Activated CD4-positive, alpha-beta memory T cell treated with anti-CD3 and anti-CD28 coated beads for 36 hours (primary cell): ENCODE results near the gene FXYD4. TPM values are rescaled to one million over a fixed set of nuclear protein-coding genes. Genes with fewer than 3 reads are reported as not detected.

Experiments
- CTCF ChIA-PET: fragments of 350-600 bp; sonication (Branson Sonifier 250); formaldehyde crosslinking; loops from one replicate; lab custom pipeline; 2021; ENCODE audit warnings: antibody characterized with exemption, inconsistent platforms; lab: Charles Lee
- POLR2A ChIA-PET: fragments of 350-600 bp; sonication (Branson Sonifier 250); formaldehyde crosslinking; loops from one replicate; lab custom pipeline; 2021; ENCODE audit warnings: antibody characterized with exemption; lab: Charles Lee
- DNase-seq: peaks from one replicate; pipeline ENCODE4 v3.0.0-alpha.2; 2020
- H3K27ac Mint-ChIP-seq: one replicate; pipeline ENCODE4 v1.8.0; 2021; ENCODE audit warnings: mixed read lengths
- H3K27me3 Mint-ChIP-seq: one replicate; pipeline ENCODE4 v1.8.0; 2021; ENCODE audit warnings: mixed read lengths
- H3K36me3 Mint-ChIP-seq: one replicate; pipeline ENCODE4 v1.8.0; 2021; ENCODE audit warnings: mixed read lengths
- H3K4me1 Mint-ChIP-seq: one replicate; pipeline ENCODE4 v1.8.0; 2021; ENCODE audit warnings: low read depth, mixed read lengths
- H3K4me3 Mint-ChIP-seq: one replicate; pipeline ENCODE4 v1.8.0; 2021; ENCODE audit warnings: mild to moderate bottlenecking, mixed read lengths
- H3K9me3 Mint-ChIP-seq: one replicate; pipeline ENCODE4 v1.8.0; 2021; ENCODE audit warnings: mixed read lengths
- intact Hi-C: fragments of 100-400 bp; cut with micrococcal nuclease; formaldehyde crosslinking; loops from one replicate; pipeline ENCODE4 v1.15.1; 2023
- total RNA-seq, 2 experiments: library from RNA; stranded (reverse); gene quantifications; one replicate each; pipeline ENCODE4 v1.2.3, GENCODE V29; 2021

FXYD4 gene
- total RNA-seq, 2 experiments from 2014 or later: not detected

GRCh38 chr10:43377424-43377883, 6.0 kb downstream of the FXYD4 start:
- POLR2A ChIA-PET: no interaction called here
- Mint-ChIP-seq H3K36me3 (no peaks in the 10 kb centered on the region), H3K4me1 (peaks cover 2% of the 10 kb centered on the region), H3K27me3 (no peaks in the 10 kb centered on the region), H3K9me3 (no peaks in the 10 kb centered on the region), H3K27ac (no peak overlapping the region), H3K4me3 (no peak overlapping the region)
- intact Hi-C loops: no loop called here
- CTCF ChIA-PET: interaction anchor here (0.6 kb wide), 1 partner anchor 237 kb away, joined by 3 read pairs; no protein-coding TSS in a partner anchor
- no peak for DNase-seq

GRCh38 chr10:43380610-43381222, 9.3 kb downstream of the FXYD4 start:
- H3K4me1 Mint-ChIP-seq: no peaks in the 10 kb centered on the region
- no peaks in the 10 kb centered on the region for H3K27me3 Mint-ChIP-seq
- POLR2A ChIA-PET: no interaction called here
- no peak overlapping the region for H3K27ac Mint-ChIP-seq
- no peaks in the 10 kb centered on the region for H3K36me3 Mint-ChIP-seq
- DNase-seq: no peak
- intact Hi-C loops: no loop called here
- H3K9me3 Mint-ChIP-seq: no peaks in the 10 kb centered on the region
- H3K4me3 Mint-ChIP-seq: no peak overlapping the region
- CTCF ChIA-PET: interaction anchor here (0.5 to 1.3 kb wide), 2 partner anchors 53 to 176 kb away, joined by 3 read pairs; no protein-coding TSS in a partner anchor

DNA sequence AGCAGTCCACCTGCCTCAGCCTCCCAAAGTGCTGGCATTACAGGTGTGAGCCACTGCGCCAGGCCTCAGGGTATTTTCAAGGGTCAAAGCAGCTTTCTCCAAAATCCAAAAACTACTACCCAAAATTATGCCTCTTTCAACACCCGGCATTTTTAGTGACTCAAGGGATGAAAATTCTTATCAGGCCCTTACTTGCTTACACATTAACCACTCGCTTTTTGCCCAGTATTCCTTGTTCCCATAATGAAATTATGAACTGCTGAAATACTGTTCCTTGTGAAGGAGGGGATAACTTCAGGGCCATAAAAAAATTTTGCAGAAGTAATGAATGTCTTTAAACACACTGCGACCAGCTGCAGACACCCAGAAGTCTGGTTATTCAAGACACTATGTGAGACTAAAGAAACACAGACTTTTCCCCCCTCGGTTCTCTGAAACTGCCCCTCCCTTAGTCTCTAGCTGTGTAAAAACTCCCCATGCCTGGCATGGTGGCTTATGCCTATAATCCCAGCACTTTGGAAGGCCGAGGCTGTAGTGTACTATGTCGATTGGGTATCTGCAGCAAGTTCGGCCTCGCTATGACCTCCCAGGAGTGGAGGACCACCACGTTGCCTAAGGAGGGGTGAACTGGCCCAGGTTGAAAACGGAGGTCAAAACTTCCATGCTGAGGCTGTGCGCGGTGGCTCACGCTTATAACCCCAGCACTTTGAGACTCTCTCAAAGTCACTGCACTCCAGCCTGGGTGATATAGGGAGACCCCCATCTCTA, 12.0 kb downstream of the FXYD4 start:
- peaks cover 21% of the 10 kb centered on the region for H3K36me3 Mint-ChIP-seq
- no peak overlapping the region for H3K27ac Mint-ChIP-seq
- CTCF ChIA-PET: interaction anchor here (1.1 kb wide), 1 partner anchor 28 kb away, joined by 3 read pairs; no protein-coding TSS in a partner anchor
- intact Hi-C loops: no loop called here
- no peak overlapping the region for H3K4me3 Mint-ChIP-seq
- DNase-seq: no peak
- H3K27me3 Mint-ChIP-seq: no peaks in the 10 kb centered on the region
- H3K4me1 Mint-ChIP-seq: peaks cover 19% of the 10 kb centered on the region
- H3K9me3 Mint-ChIP-seq: no peaks in the 10 kb centered on the region
- POLR2A ChIA-PET: interaction anchor here (3.9 kb wide), 1 partner anchor 12 kb away, joined by 21 read pairs; no protein-coding TSS in a partner anchor

DNA sequence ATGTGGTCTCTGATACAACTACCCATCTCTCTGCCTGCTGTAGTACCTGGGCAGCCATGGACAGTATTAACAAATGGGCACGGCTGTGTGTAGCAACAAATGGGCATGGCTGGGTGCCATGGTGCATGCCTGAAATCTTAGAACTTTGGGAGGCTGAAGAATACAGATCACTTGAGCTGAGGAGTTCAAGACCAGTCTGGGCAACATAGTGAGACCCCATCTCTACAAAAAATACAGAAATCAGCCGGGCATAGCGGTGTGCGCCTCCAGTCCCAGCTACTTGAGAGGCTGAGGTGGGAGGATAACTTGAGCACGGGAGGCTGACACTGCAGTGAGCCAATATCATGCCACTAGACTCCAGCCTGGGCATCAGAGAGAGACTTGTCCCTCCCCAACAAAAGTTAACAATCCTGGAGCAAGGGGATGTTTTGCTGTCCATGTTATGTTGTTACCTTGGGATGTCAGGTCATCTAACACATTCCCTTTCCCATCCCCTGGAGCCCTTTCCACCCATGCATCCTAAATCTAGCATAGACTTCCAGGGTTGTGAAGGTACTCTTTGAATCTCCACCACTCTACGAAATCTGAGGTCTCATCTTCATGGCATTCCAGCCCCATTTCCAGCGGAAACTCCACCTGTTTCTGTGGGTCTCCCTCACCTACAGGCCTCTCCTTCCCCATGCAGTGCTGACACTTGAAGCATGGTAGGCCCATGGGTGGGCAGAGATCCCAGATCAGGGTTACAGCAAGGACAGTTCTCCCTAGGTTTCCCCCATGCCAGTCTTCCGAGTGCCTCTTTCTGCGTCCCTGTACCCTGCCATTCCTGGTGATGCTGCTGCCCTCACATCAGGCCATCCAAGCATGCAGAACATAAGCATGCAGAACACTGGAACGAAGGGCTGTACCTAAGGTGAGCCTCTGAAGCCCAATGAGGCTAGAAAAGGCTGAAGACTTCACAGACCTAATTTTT, 13.1 kb downstream of the FXYD4 start:
- POLR2A ChIA-PET: interaction anchor here (1.4 to 3.9 kb wide), 2 partner anchors 11 to 245 kb away, joined by 3 to 21 read pairs; no protein-coding TSS in a partner anchor
- Mint-ChIP-seq H3K27me3 (no peaks in the 10 kb centered on the region), H3K36me3 (peaks cover 31% of the 10 kb centered on the region), H3K4me1 (peaks cover 27% of the 10 kb centered on the region), H3K9me3 (no peaks in the 10 kb centered on the region), H3K4me3 (no peak overlapping the region), H3K27ac (peak overlapping the region; percentile 52)
- intact Hi-C loops: no loop called here
- DNase-seq: no peak
- CTCF ChIA-PET: interaction anchor here (1.5 kb wide), 1 partner anchor 77 kb away, joined by 5 read pairs; no protein-coding TSS in a partner anchor

GRCh38 chr10:43385412-43386004, 14.1 kb downstream of the FXYD4 start:
- H3K4me1 Mint-ChIP-seq: peaks cover 37% of the 10 kb centered on the region
- peak overlapping the region; percentile 15 for H3K27ac Mint-ChIP-seq
- no peaks in the 10 kb centered on the region for H3K9me3 Mint-ChIP-seq
- intact Hi-C loops: loop anchor here (1.0 kb wide), 1 partner anchor 10 kb away; no protein-coding TSS in a partner anchor
- ChIA-PET CTCF (interaction anchor here (0.7 to 1.5 kb wide), 3 partner anchors 76 to 213 kb away, joined by 3 to 5 read pairs (median 4); no protein-coding TSS in a partner anchor), POLR2A (interaction anchor here (1.0 to 3.9 kb wide), 3 partner anchors 10 to 246 kb away, joined by 3 to 21 read pairs (median 4); no protein-coding TSS in a partner anchor)
- no peak overlapping the region for H3K4me3 Mint-ChIP-seq
- peaks cover 40% of the 10 kb centered on the region for H3K36me3 Mint-ChIP-seq
- no peaks in the 10 kb centered on the region for H3K27me3 Mint-ChIP-seq
- DNase-seq: no peak

DNA sequence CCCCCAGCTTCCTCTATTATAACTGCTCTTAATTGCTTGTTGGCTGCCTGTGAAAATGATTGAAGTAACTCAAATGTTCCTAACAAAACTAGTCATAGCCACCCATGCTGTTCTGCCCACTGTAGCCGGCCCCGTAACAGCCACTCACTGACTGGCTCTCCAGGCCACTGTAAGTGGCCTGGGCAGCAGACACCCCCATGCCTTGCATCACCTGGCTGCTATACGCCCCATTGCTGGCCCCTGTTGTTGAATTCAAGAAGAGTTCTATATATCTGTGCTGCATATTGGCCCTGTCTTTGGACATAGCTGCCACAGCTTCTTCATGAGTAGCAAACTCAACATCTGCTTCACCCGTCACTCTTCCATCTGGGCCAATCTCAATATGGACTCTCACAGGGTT, 15.1 kb downstream of the FXYD4 start:
- peaks cover 50% of the 10 kb centered on the region for H3K36me3 Mint-ChIP-seq
- peak overlapping the region; percentile 66 for H3K27ac Mint-ChIP-seq
- intact Hi-C loops: loop anchor here (1.0 kb wide), 1 partner anchor 9 kb away; no protein-coding TSS in a partner anchor
- no peak overlapping the region for H3K4me3 Mint-ChIP-seq
- H3K9me3 Mint-ChIP-seq: no peaks in the 10 kb centered on the region
- H3K4me1 Mint-ChIP-seq: peaks cover 45% of the 10 kb centered on the region
- no peak for DNase-seq
- no peaks in the 10 kb centered on the region for H3K27me3 Mint-ChIP-seq
- POLR2A ChIA-PET: interaction anchor here (1.0 to 3.9 kb wide), 2 partner anchors 9 to 12 kb away, joined by 4 to 21 read pairs; no protein-coding TSS in a partner anchor
- CTCF ChIA-PET: interaction anchor here (0.9 kb wide), 1 partner anchor 185 kb away, joined by 3 read pairs; no protein-coding TSS in a partner anchor

- peaks cover 56% of the 10 kb centered on the region for H3K36me3 Mint-ChIP-seq
- intact Hi-C loops: loop anchor here (1.0 kb wide), 1 partner anchor 8 kb away; no protein-coding TSS in a partner anchor
- POLR2A ChIA-PET: interaction anchor here (3.9 kb wide), 1 partner anchor 8 kb away, joined by 21 read pairs; no protein-coding TSS in a partner anchor
- no peaks in the 10 kb centered on the region for H3K9me3 Mint-ChIP-seq
- peak overlapping the region; percentile 66 for H3K27ac Mint-ChIP-seq
- no peak for DNase-seq
- peaks cover 51% of the 10 kb centered on the region for H3K4me1 Mint-ChIP-seq
- H3K4me3 Mint-ChIP-seq: no peak overlapping the region
- no peaks in the 10 kb centered on the region for H3K27me3 Mint-ChIP-seq
- CTCF ChIA-PET: no interaction called here
Measured at GRCh38 chr10:43386981-43387677, 15.7 kb downstream of the FXYD4 start.

GRCh38 chr10:43387678-43388032, 16.2 kb downstream of the FXYD4 start:
- no peak for DNase-seq
- ChIA-PET CTCF (no interaction called here), POLR2A (no interaction called here)
- no peak overlapping the region for H3K4me3 Mint-ChIP-seq
- H3K9me3 Mint-ChIP-seq: no peaks in the 10 kb centered on the region
- H3K36me3 Mint-ChIP-seq: peaks cover 61% of the 10 kb centered on the region
- H3K4me1 Mint-ChIP-seq: peaks cover 55% of the 10 kb centered on the region
- peak overlapping the region; percentile 66 for H3K27ac Mint-ChIP-seq
- intact Hi-C loops: no loop called here
- H3K27me3 Mint-ChIP-seq: no peaks in the 10 kb centered on the region

DNA sequence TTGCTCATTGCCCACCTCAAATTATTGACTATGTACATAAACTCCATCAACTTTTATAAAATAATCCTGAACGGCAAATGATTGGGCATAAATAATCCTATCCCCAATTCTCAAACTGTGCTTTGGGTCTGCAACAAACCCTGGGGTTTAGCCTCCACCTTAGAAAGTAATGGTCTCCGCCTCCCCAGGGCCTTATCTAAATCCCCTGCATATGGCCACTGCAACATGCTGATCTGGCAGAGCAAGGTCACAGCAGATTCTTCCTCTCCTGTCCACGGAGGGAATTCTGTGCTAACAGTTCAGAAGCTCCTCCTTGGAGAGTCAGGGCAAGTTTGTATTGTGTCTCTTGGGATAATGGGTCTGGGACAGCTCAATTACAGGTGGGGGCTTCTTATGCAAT, 18.4 kb downstream of the FXYD4 start:
- H3K4me1 Mint-ChIP-seq: peaks cover 73% of the 10 kb centered on the region
- H3K36me3 Mint-ChIP-seq: peaks cover 82% of the 10 kb centered on the region
- no peak for DNase-seq
- H3K27ac Mint-ChIP-seq: peak overlapping the region; percentile 64
- intact Hi-C loops: loop anchor here (10.0 kb wide), 1 partner anchor 755 kb away; the partner anchor contains the start of gene ZNF33B
- H3K27me3 Mint-ChIP-seq: no peaks in the 10 kb centered on the region
- H3K4me3 Mint-ChIP-seq: no peak overlapping the region
- POLR2A ChIA-PET: no interaction called here
- no peaks in the 10 kb centered on the region for H3K9me3 Mint-ChIP-seq
- CTCF ChIA-PET: interaction anchor here (0.9 to 2.2 kb wide), 4 partner anchors 18 to 86 kb away, joined by 3 to 5 read pairs (median 4); no protein-coding TSS in a partner anchor

- intact Hi-C loops: loop anchor here (10.0 kb wide), 1 partner anchor 756 kb away; the partner anchor contains the start of gene ZNF33B
- ChIA-PET POLR2A (no interaction called here), CTCF (interaction anchor here (0.8 to 2.2 kb wide), 5 partner anchors 11 to 86 kb away, joined by 3 to 5 read pairs (median 4); no protein-coding TSS in a partner anchor)
- no peak overlapping the region for H3K4me3 Mint-ChIP-seq
- no peaks in the 10 kb centered on the region for H3K9me3 Mint-ChIP-seq
- H3K36me3 Mint-ChIP-seq: peaks cover 86% of the 10 kb centered on the region
- DNase-seq: no peak
- H3K4me1 Mint-ChIP-seq: peaks cover 77% of the 10 kb centered on the region
- peak overlapping the region; percentile 64 for H3K27ac Mint-ChIP-seq
- no peaks in the 10 kb centered on the region for H3K27me3 Mint-ChIP-seq
Measured at GRCh38 chr10:43390333-43390732, 18.9 kb downstream of the FXYD4 start.
